Femur (tissue), 1 donor: ENCODE results near the gene KCNG2.

Source experiments
- DNase-seq: peaks from one replicate; pipeline ENCODE4 v3.0.0-alpha.2; 2017

KCNG2 gene

DNA sequence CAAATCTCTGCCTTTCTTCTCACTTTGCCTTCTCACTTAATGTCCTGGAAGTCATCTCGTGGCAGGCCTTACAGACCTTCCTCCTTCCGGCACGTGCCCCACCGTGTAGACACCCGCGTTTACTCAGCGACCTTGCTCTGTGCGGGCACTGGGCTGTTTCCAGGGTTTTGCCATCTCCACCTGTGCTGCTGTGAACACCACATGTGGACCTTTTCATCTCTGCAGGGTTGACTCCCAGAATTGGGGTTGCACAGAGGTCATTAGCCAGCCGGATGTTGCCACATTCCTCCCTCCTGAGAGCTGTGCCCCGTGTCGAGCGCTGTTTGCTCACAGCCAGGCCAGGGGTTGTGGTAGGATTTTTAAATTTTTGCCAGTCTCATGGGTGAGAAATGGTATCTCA is 25.4 kb downstream of the KCNG2 start:
- DNase-seq, result no peak

DNA sequence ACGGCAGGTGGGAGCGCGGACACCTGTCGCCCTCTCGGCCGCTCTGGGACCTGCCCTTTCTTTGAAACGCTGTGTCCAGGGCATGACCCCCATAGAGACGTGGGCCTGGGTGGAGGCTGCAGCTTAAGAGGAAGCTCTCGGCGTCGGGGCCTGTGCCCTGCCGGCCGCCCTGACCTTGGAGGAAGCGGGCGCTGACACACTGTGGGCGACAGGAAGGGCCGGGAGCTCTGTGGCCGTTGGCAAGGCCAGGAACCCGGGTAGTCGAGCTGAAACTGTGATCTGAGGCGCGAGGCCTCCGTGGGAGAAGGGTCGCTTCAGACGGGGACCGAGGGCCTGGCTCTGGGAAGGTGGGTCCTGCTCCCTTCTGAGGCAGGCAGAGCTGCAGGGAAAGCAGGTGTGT is 28.2 kb downstream of the KCNG2 start:
- no peak for DNase-seq

GRCh38 chr18:79826966-79827365 is 29.2 kb downstream of the KCNG2 start:
- no peak for DNase-seq

GRCh38 chr18:79828258-79828657 is 30.5 kb downstream of the KCNG2 start:
- no peak for DNase-seq

DNA sequence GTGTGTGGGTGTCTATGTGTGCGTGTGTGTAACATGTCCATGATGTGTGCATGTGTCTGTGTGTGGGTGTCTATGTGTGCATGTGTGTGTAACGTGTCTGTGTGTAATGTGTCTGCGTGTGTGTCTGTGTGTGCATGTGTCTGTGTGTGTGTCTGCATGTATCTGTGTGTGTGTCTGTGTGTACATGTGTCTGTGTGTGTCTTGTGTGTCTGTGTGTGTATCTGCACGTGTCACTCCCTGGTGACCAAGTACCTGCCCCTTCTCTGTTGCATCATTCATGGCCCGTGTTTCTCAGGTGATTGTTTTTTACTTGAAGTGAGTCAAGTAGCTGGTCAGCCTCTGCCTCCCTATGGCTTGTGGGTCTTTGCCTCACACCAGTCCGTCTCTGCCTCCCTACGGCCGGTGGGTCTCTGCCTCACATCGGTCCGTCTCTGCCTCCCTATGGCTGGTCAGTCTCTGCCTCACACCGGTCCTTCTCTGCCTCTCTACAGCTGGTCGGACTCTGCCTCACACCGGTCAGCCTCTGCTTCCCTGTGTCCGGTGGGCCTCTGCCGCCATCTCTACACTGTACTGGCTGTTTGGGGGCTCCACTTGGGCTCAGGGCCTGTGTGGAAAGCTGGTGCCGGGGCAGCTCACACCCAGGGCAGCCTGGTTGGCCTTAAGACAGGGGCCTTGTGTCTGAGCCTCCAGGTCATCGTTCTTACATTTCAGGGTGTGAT is 31.6 kb downstream of the KCNG2 start:
- DNase-seq, result no peak

GRCh38 chr18:79832169-79832568 is 34.4 kb downstream of the KCNG2 start:
- no peak for DNase-seq

GRCh38 chr18:79834834-79835233 is 37.1 kb downstream of the KCNG2 start:
- DNase-seq, result no peak

- DNase-seq, result no peak
Measured at GRCh38 chr18:79841936-79842335, 44.2 kb downstream of the KCNG2 start.

- no peak for DNase-seq
Measured at GRCh38 chr18:79844999-79845563, 47.3 kb downstream of the KCNG2 start.

DNA sequence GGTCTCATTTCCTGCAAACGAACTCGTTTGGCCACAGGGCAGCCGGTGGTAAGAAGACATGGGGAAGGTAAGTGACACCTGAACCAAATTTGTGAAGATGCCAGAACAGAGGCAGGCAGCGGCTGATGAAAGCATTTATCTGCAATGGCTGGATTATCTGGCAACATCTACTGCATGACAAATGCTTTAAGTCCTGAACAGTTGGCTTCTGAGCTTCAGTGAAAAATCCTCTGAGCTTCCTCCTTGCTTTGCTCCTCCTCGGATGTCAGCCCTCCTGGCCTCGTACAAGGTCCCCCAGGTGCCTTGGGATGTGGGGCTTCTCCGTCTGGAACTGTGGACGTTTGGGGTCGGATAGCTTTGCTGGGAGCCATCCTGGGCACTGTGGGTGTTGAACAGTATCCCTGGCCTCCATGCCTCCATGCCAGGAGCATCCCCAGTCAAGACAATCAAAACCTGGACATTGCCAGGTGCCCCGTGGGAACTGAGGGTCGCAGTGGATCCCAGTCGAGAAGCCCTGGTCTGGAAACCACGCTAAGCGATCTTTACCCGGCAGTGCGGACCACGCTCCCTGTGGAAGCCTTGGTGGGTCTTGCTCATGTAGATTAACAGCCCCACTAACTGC is 49.3 kb downstream of the KCNG2 start:
- no peak for DNase-seq

- DNase-seq, result no peak
Measured at GRCh38 chr18:79847606-79848293, 50.0 kb downstream of the KCNG2 start.

- no peak for DNase-seq
Measured at GRCh38 chr18:79848294-79848578, 50.5 kb downstream of the KCNG2 start.

GRCh38 chr18:79848579-79849327 is 51.0 kb downstream of the KCNG2 start:
- DNase-seq, result no peak

DNA sequence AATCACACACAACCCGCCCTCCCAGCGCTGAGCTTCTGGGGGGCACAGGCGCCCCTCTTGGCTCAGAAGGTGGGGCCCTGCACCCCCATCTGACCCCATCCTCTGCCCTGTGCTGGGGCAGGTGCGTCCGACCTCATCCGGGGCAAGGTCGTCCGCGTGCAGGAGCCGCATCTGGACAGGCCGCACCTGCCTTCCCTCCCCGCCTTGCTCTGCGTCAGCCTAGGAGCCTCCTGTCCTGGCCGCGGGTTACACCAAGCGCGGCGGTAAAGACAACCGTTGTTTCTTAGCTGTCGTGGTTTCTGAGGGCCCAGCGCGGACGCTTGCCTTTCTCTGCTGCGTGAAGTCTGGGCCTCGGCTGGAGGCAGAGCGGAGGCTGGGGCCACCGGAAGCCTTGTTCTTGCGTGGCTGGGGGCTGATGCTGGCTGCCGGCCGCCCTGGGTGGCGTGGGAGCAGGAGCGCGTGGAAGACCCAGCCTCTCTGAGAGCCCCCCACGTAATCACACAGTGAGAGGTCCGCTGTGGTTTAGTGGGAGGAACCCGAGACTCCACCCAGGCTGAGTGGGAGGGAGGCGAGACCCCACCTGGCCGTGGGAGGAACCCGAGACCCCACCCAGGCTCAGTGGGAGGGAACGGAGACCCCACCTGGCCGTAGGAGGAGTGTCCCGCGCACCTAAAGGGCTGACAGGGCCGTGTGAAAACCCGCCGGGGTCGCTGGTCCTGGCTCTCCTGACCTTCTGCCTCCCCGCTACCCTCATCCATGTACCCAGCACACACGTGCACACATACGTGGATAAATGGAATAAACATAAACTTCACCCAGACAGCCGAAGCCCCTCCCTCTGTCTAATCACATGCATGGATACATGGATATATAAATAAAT is 51.8 kb downstream of the KCNG2 start:
- DNase-seq, result no peak

DNA sequence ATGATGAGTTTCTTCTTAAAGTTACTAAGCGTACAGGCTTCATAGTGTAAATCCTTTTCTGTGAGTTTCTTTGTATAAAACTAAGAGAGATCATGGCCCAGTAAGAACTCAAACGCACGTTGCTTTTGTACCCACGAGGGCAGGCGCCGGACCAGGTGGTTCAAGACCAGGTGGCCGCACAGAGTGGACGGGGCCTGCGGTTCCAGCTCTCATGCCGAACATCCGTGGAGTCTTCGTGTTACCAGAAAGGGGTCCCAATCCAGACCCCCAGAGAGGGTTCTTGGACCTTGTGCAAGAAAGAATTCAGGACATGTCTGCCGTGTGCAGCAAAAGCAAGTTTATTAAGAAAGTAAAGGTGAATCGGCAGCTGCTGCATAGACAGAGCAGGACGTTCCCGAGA is 53.0 kb downstream of the KCNG2 start:
- DNase-seq, result no peak

- no peak for DNase-seq
Measured at GRCh38 chr18:79851489-79851888, 53.8 kb downstream of the KCNG2 start.

- no peak for DNase-seq
Measured at GRCh38 chr18:79851950-79852349, 54.2 kb downstream of the KCNG2 start.

DNA sequence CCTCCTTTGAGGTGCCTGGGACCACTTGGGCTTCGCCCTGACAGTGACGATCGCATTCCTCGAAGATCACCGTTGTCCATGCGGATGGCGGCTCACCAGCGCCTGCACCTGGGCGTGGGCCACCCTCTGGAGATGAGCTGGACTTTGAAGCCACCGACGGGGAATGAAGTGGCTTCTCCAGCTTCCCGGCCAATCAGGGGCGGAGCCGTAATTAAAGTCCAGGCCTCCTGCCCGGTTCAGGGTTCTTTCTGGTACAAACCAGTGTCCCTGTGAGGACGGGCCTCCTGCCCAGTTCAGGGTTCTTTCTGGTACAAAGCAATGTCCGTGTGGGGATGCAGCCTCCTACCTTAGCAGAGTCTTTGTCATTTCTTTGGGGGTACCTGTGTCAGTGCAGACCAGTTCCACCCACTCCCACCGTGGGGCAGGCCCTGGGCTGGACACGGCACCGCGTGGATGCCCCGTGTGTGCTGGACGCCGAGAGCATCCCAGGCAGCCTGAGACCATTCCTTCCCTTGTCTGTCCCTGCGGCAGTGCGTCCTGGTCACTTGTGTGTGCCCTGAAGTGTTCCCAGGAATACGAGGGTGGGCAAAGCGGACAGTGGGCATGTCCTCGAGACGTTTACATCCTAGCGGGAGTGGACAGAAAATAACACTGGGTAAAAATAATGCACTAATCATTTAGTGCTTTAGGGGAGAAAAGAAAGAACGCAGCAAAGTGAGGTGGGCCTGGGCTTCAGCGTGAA is 55.0 kb downstream of the KCNG2 start:
- peak; percentile 12 for DNase-seq

DNA sequence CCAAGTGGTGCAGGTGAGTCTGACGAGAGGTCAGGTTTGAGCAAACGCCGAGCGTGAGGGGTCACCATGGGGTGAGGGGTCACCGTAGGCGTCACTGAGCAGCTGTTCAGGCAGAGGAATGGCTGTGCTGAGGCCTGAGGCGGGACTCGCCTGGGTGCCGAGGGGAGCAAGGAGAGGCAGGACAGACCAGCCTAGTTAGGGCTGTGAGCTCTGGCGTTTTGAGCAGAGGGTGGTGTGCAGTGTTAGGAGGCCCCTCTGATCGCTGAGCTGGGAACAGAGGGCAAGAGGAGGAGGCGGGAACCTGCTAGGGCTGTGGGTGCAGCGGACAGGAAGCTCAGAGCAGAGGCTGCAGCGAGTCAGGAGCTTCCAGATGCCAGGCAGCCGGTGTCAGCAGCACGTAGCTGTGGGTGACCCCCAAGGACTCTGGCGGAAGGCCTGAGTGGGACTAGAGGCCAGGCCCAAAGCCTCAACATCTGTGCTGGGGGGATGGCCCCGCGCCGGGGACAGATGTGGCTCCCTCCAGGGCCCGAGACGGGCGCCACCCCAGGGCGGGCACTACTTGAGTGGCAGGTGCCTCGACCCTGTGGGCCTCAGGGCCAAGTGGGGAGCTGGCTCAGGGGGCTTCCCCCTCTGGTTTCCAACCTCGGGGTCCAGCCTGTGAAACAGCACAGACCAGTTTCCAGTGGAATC is 55.7 kb downstream of the KCNG2 start:
- peak; percentile 13 for DNase-seq

GRCh38 chr18:79853993-79854364 is 56.2 kb downstream of the KCNG2 start:
- no peak for DNase-seq
